ENCODE results near the gene CARMIL1.

DNA sequence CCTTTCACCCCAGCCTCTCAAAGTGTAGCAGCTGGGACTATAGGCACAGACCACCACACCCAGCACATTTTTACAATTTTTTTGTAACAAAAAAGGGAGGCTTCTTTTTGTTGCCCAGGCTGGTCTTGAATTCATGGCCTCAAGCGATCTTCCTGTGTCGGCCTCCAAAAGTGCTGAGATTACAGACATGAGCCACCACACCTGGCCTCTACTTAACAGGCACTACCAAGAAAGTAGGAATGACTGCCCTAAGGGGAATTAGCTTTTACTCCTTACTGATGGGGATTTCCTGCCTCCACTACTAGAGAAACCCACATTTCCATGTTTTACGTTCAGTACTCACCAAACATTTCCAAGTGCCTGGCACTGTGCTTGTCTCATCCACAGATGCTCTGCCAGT lies 109.6 kb downstream of the CARMIL1 start:
- TF ChIP-seq, protein P1, sequence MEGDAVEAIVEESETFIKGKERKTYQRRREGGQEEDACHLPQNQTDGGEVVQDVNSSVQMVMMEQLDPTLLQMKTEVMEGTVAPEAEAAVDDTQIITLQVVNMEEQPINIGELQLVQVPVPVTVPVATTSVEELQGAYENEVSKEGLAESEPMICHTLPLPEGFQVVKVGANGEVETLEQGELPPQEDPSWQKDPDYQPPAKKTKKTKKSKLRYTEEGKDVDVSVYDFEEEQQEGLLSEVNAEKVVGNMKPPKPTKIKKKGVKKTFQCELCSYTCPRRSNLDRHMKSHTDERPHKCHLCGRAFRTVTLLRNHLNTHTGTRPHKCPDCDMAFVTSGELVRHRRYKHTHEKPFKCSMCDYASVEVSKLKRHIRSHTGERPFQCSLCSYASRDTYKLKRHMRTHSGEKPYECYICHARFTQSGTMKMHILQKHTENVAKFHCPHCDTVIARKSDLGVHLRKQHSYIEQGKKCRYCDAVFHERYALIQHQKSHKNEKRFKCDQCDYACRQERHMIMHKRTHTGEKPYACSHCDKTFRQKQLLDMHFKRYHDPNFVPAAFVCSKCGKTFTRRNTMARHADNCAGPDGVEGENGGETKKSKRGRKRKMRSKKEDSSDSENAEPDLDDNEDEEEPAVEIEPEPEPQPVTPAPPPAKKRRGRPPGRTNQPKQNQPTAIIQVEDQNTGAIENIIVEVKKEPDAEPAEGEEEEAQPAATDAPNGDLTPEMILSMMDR (IDR thresholded peaks at IDR 0.05; ENCODE audit: insufficient read depth, low read depth, low read length), result no peak
- no peak for TF ChIP-seq EZH2 (IDR thresholded peaks at IDR 0.05; ENCODE audit: insufficient read depth, low read length)

Measured in astrocyte (in vitro differentiated cells and primary cell).